Neutrophil (primary cell): Measurements from ENCODE around the gene BRCA1.
A peak's percentile ranks its signal among the peaks of the same experiment; 100 is the strongest.

Source experiments
- H3K27ac ChIP-seq: fragments of 200-600 bp; sonication (generic); 2 replicates; pipeline ENCODE4 v1.5.1; 2016; ENCODE audit warnings: mild to moderate bottlenecking, moderate library complexity
- H3K27me3 ChIP-seq: fragments of 200-600 bp; sonication (generic); 2 replicates; pipeline ENCODE4 v1.6.0; 2016; ENCODE audit warnings: mild to moderate bottlenecking
- H3K36me3 ChIP-seq: fragments of 200-600 bp; sonication (generic); 2 replicates; pipeline ENCODE4 v1.5.1; 2017
- H3K4me1 ChIP-seq, 2 experiments: fragments of 200-600 bp in 1 of 2; sonication (generic) in 1 of 2; 1 replicate in 1 of 2; 2 replicates in 1 of 2; pipeline versions ENCODE4 v1.5.1 to v1.6.1; 2013 to 2016; ENCODE audit warnings: low read depth in 1 of 2, low read length in 1 of 2, mild to moderate bottlenecking in 1 of 2, moderate library complexity in 1 of 2; ENCODE audit not compliant: control insufficient read depth in 1 of 2, insufficient read depth in 1 of 2
- H3K4me3 ChIP-seq, 2 experiments: fragments of 200-600 bp in 1 of 2; sonication (generic) in 1 of 2; 1 replicate in 1 of 2; 2 replicates in 1 of 2; pipeline ENCODE4 v1.5.1; 2013 to 2016; ENCODE audit warnings: low read depth in 1 of 2, low read length in 1 of 2, mild to moderate bottlenecking in 1 of 2, moderate library complexity in 1 of 2
- H3K9me3 ChIP-seq: fragments of 200-600 bp; sonication (generic); 2 replicates; pipeline ENCODE4 v1.5.1; 2016
- CTCF ChIP-seq: fragments of 200-600 bp; sonication (generic); IDR thresholded peaks from 2 replicates; pipeline ENCODE4 v1.5.1; 2016; ENCODE audit warnings: antibody characterized with exemption

Gene BRCA1

DNA sequence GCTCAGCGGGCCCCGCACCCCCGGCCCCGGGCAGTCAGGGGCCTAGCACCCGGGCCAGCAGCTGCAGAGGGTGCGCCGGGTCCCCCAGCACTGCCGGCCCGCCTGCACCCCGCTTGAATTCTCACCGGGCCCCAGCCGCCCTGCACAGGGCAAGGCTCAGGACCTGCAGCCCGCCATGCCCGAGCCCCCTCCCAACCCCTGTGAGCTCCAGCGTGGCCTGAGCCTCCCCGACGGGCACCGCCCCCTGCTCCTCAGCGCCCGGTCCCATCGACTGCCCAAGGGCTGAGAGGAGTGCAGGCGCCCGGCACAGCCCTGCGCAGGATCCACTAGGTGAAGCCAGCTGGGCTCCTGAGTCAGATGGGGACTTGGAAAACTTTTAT is 1.7 kb upstream of the BRCA1 start:
- no peak overlapping the region for H3K27ac ChIP-seq
- H3K4me3 ChIP-seq = no peak overlapping the region

GRCh38 chr17:43125967-43126910 is 1.1 kb upstream of the BRCA1 start:
- peaks cover 21 to 28% of the 10 kb centered on the region in 2 experiments for H3K4me1 ChIP-seq
- H3K27me3 ChIP-seq = no peaks in the 10 kb centered on the region
- H3K27ac ChIP-seq = peak overlapping the region; percentile 87
- H3K4me3 ChIP-seq = peak overlapping the region; percentile 89 to 95
- peaks cover 4% of the 10 kb centered on the region for H3K36me3 ChIP-seq
- no peaks in the 10 kb centered on the region for H3K9me3 ChIP-seq
- TF ChIP-seq CTCF = no peak

More for the DNA sequence above, 1.7 kb upstream of the BRCA1 start:
- H3K4me1 ChIP-seq = peaks cover 21 to 28% of the 10 kb centered on the region in 2 experiments
- no peaks in the 10 kb centered on the region for H3K9me3 ChIP-seq
- no peak for TF ChIP-seq CTCF
- H3K36me3 ChIP-seq = peaks cover 4% of the 10 kb centered on the region
- no peaks in the 10 kb centered on the region for H3K27me3 ChIP-seq

- Histone ChIP-seq H3K27ac (no peak overlapping the region), H3K4me3 (no peak overlapping the region), H3K4me1 (no peaks in the 10 kb centered on the region), H3K9me3 (no peaks in the 10 kb centered on the region), H3K36me3 (peaks cover 24% of the 10 kb centered on the region), H3K27me3 (no peaks in the 10 kb centered on the region)
- TF ChIP-seq CTCF = no peak
Measured at GRCh38 chr17:43118679-43119615, 6.2 kb downstream of the BRCA1 start.

DNA sequence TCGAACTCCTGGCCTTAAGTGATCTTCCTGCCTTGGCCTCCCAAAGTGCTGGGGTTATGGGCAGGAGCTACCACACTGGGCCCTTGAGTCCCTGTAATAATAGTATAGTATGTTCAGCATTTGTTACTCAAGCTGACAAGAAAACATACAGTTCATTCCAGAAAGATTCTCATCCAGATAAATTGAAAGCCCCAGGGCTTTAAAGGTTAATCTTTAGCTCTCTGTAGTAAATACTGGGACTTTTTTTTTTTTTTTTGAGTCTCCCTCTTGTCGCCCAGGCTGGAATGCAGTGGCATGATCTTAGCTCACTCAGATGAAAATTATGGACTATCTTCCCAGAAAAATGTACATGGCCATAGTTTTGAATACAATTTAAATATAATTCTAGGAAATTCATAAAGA is 11.0 kb downstream of the BRCA1 start:
- H3K4me3 ChIP-seq = no peak overlapping the region
- H3K27ac ChIP-seq = no peak overlapping the region
- no peak for TF ChIP-seq CTCF
- peaks cover 25% of the 10 kb centered on the region for H3K36me3 ChIP-seq
- H3K27me3 ChIP-seq = no peaks in the 10 kb centered on the region
- H3K4me1 ChIP-seq = no peaks in the 10 kb centered on the region
- H3K9me3 ChIP-seq = no peaks in the 10 kb centered on the region

DNA sequence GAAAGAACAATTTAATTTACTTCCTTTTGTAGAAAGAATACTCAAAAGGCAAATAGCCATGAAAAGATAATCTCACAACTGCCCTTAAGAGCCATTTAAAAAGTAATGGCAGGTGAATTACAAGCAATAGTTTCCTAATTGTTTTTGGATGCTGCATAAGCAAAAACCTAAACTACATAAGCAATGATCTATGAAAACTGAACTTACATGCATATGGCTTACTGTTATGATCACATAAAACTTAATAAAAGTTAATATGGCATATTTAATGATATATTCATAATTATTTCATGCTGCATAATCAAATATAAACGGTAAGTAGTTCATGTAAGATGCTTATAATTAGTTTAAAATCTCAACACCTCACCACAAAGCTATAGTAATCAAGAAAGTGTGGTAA is 18.6 kb downstream of the BRCA1 start:
- no peak overlapping the region for H3K4me3 ChIP-seq
- H3K27ac ChIP-seq = no peak overlapping the region
- no peaks in the 10 kb centered on the region for H3K4me1 ChIP-seq
- H3K27me3 ChIP-seq = no peaks in the 10 kb centered on the region
- H3K36me3 ChIP-seq = peaks cover 46% of the 10 kb centered on the region
- no peaks in the 10 kb centered on the region for H3K9me3 ChIP-seq
- TF ChIP-seq CTCF = no peak
